ENCODE results near the gene SCARB1.

SCARB1 gene

DNA sequence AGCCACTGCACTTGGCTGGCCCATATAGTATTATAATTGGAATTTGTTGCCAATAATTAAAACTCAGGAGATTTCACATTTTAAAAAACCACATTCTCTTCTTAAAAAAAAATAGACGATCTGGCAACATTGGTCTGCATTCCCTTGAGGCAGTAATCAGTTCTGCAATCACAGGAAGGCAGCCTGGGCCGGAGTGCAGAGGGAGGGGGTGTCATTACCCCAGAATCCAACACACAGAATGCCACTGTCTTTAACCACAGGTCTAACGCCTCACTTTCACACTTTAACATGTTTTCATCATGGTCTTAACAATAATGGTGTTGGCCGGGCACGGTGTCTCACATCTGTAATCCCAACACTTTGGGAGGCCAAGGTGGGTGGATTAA lies 100.1 kb downstream of the SCARB1 start:
- H3K27me3 ChIP-seq (ENCODE audit: insufficient read depth, low read length), result peaks cover 4% of the 10 kb centered on the region
- H3K9me2 ChIP-seq (ENCODE audit: low read depth, low read length), result no peaks in the 10 kb centered on the region
- H3K4me3 ChIP-seq (ENCODE audit: low read depth, low read length, poor library complexity, severe bottlenecking), result no peak overlapping the region
- H3F3A ChIP-seq (ENCODE audit: insufficient read depth, low read length), result no peaks in the 10 kb centered on the region
- no peak overlapping the region for H3K27ac ChIP-seq (ENCODE audit: low read depth, low read length, poor library complexity, severe bottlenecking)
- no peaks in the 10 kb centered on the region for H3K79me2 ChIP-seq (ENCODE audit: insufficient read depth, low read length)
- peaks cover 16% of the 10 kb centered on the region for H3K9me3 ChIP-seq (ENCODE audit: low read length)
- TF ChIP-seq, protein P1, sequence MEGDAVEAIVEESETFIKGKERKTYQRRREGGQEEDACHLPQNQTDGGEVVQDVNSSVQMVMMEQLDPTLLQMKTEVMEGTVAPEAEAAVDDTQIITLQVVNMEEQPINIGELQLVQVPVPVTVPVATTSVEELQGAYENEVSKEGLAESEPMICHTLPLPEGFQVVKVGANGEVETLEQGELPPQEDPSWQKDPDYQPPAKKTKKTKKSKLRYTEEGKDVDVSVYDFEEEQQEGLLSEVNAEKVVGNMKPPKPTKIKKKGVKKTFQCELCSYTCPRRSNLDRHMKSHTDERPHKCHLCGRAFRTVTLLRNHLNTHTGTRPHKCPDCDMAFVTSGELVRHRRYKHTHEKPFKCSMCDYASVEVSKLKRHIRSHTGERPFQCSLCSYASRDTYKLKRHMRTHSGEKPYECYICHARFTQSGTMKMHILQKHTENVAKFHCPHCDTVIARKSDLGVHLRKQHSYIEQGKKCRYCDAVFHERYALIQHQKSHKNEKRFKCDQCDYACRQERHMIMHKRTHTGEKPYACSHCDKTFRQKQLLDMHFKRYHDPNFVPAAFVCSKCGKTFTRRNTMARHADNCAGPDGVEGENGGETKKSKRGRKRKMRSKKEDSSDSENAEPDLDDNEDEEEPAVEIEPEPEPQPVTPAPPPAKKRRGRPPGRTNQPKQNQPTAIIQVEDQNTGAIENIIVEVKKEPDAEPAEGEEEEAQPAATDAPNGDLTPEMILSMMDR (IDR thresholded peaks at IDR 0.05; ENCODE audit: low read length), result no peak
- TF ChIP-seq EZH2 (IDR thresholded peaks at IDR 0.05; ENCODE audit: borderline replicate concordance, low read length), result no peak
- no peaks in the 10 kb centered on the region for H3K4me1 ChIP-seq (ENCODE audit: insufficient read depth, low read length, severe bottlenecking)
- no peaks in the 10 kb centered on the region for H4K20me1 ChIP-seq (ENCODE audit: insufficient read depth, low read length)
- H3K4me2 ChIP-seq (ENCODE audit: low read length), result no peak overlapping the region
- no peak overlapping the region for H2AFZ ChIP-seq (ENCODE audit: low read length)
- H3K36me3 ChIP-seq (ENCODE audit: insufficient read depth, low read length), result peaks cover 8% of the 10 kb centered on the region; the same call in 1 of the 2 replicates
- H3K9ac ChIP-seq (ENCODE audit: low read length), result no peak overlapping the region

DNA sequence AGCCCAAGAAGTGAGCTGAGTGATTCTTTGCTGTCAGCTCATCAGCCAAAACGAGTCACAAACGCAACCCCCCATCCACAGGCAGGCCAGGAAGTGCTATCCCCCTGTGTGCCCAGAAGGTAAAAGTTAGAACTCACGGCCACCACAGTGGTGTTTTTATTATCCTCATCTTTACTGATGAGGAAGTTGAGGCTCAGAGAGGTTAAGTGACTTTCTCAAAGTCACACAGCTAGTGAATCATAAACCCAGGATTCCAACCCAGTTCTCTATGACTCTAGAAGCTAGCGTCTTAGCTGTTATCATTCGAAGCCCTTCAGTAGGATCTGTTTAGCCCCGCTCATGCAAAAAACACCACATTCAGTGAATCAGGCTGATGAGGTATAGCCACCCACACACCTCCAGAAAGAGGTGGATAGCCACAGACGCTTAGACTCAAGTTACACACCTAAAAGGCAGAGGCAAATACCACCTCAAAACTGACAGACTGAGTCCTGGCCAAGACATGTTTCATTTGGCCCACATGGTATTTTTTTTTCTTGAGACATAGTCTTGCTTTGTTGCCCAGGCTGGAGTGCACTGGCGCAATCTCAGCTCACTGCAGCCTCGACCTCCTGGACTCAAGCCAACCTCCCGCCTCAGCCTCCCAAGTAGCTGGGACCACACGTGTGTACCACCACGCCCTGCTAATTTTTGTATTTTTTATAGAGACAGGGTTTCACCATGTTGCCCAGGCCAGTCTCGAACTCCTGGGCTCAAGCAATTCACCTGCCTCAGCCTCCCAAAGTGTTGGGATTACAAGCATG lies 100.7 kb downstream of the SCARB1 start:
- no peaks in the 10 kb centered on the region for H3K79me2 ChIP-seq (ENCODE audit: insufficient read depth, low read length)
- no peaks in the 10 kb centered on the region for H3K9me2 ChIP-seq (ENCODE audit: low read depth, low read length)
- H3K9ac ChIP-seq (ENCODE audit: low read length), result no peak overlapping the region
- no peak overlapping the region for H3K4me3 ChIP-seq (ENCODE audit: low read depth, low read length, poor library complexity, severe bottlenecking)
- H3K4me2 ChIP-seq (ENCODE audit: low read length), result no peak overlapping the region
- peaks cover 4% of the 10 kb centered on the region for H3K27me3 ChIP-seq (ENCODE audit: insufficient read depth, low read length)
- TF ChIP-seq, protein P1 (IDR thresholded peaks at IDR 0.05; ENCODE audit: low read length), result no peak
- H3K9me3 ChIP-seq (ENCODE audit: low read length), result peaks cover 16% of the 10 kb centered on the region
- no peaks in the 10 kb centered on the region for H3F3A ChIP-seq (ENCODE audit: insufficient read depth, low read length)
- peaks cover 8% of the 10 kb centered on the region; the same call in 1 of the 2 replicates for H3K36me3 ChIP-seq (ENCODE audit: insufficient read depth, low read length)
- H4K20me1 ChIP-seq (ENCODE audit: insufficient read depth, low read length), result no peaks in the 10 kb centered on the region
- H3K4me1 ChIP-seq (ENCODE audit: insufficient read depth, low read length, severe bottlenecking), result no peaks in the 10 kb centered on the region
- no peak overlapping the region for H3K27ac ChIP-seq (ENCODE audit: low read depth, low read length, poor library complexity, severe bottlenecking)
- H2AFZ ChIP-seq (ENCODE audit: low read length), result no peak overlapping the region

DNA sequence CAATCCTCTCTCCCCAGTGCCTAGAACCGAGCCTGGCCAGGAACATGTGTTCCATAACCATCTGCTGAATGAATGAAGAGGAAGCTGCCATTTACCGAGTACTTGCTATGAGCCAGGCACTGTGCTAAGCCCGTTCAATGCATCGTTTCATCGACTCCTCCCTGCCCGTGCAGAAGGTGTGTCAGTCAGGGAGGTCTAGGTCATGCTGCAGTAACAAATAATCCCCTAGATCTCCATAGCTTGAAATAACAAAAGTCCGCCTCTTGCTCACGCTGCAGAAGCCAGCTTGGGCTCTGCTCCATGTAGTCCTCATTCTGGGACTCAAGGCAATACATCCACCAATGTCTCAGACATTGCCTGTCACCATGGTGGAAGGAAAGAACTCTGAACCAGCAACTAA lies 101.3 kb downstream of the SCARB1 start:
- H3K4me2 ChIP-seq (ENCODE audit: low read length), result no peak overlapping the region
- H3K79me2 ChIP-seq (ENCODE audit: insufficient read depth, low read length), result no peaks in the 10 kb centered on the region
- peaks cover 8% of the 10 kb centered on the region; the same call in 1 of the 2 replicates for H3K36me3 ChIP-seq (ENCODE audit: insufficient read depth, low read length)
- no peaks in the 10 kb centered on the region for H3K4me1 ChIP-seq (ENCODE audit: insufficient read depth, low read length, severe bottlenecking)
- no peak for TF ChIP-seq EZH2 (IDR thresholded peaks at IDR 0.05; ENCODE audit: borderline replicate concordance, low read length)
- TF ChIP-seq, protein P1 (IDR thresholded peaks at IDR 0.05; ENCODE audit: low read length), result no peak
- no peak overlapping the region for H3K4me3 ChIP-seq (ENCODE audit: low read depth, low read length, poor library complexity, severe bottlenecking)
- peaks cover 16% of the 10 kb centered on the region for H3K9me3 ChIP-seq (ENCODE audit: low read length)
- no peak overlapping the region for H3K9ac ChIP-seq (ENCODE audit: low read length)
- H3K27me3 ChIP-seq (ENCODE audit: insufficient read depth, low read length), result peaks cover 8% of the 10 kb centered on the region
- no peak overlapping the region for H3K27ac ChIP-seq (ENCODE audit: low read depth, low read length, poor library complexity, severe bottlenecking)
- no peaks in the 10 kb centered on the region for H4K20me1 ChIP-seq (ENCODE audit: insufficient read depth, low read length)
- H3K9me2 ChIP-seq (ENCODE audit: low read depth, low read length), result no peaks in the 10 kb centered on the region
- no peaks in the 10 kb centered on the region for H3F3A ChIP-seq (ENCODE audit: insufficient read depth, low read length)
- H2AFZ ChIP-seq (ENCODE audit: low read length), result no peak overlapping the region
